GM23338 (cell line): ENCODE measurements around the gene EXOC3L1. TPM values are rescaled to one million over a fixed set of nuclear protein-coding genes. Genes with fewer than 3 reads are reported as not detected.

Experiments used
- ATAC-seq: fragments of 200-7000 bp; cut with Tn5 transposase; 3 replicates; pipeline ENCODE4 v1.9.1; 2020
- DNase-seq: peaks from one replicate; pipeline ENCODE4 v3.0.0-alpha.2; 2015; ENCODE audit warnings: low spot score
- H2AFZ ChIP-seq: fragments of 200-600 bp; sonication (generic); 2 replicates; pipeline ENCODE4 v1.8.0; 2016; ENCODE audit warnings: antibody characterized with exemption, mild to moderate bottlenecking, moderate library complexity
- H3F3A ChIP-seq: fragments of 200-600 bp; sonication (generic); replicated peaks from 2 replicates; pipeline ENCODE4 v1.8.0; 2017; ENCODE audit warnings: antibody characterized with exemption, mixed run types, low read depth
- H3K27ac ChIP-seq: fragments of 200-600 bp; sonication (generic); 2 replicates; pipeline ENCODE4 v1.6.1; 2016; ENCODE audit warnings: low read depth
- H3K27me3 ChIP-seq: fragments of 200-600 bp; sonication (generic); 2 replicates; pipeline ENCODE4 v1.8.0; 2016; ENCODE audit warnings: mild to moderate bottlenecking, mixed run types, moderate library complexity; ENCODE audit not compliant: insufficient read depth
- H3K36me3 ChIP-seq: fragments of 200-600 bp; sonication (generic); 2 replicates; pipeline ENCODE4 v1.8.0; 2016; ENCODE audit warnings: mild to moderate bottlenecking; ENCODE audit not compliant: insufficient read depth
- H3K4me1 ChIP-seq: fragments of 200-600 bp; sonication (generic); 2 replicates; pipeline ENCODE4 v1.8.0; 2016; ENCODE audit warnings: mild to moderate bottlenecking, moderate library complexity; ENCODE audit not compliant: insufficient read depth
- H3K4me2 ChIP-seq: fragments of 200-600 bp; sonication (generic); 2 replicates; pipeline ENCODE4 v1.7.1; 2017; ENCODE audit warnings: mixed run types
- H3K4me3 ChIP-seq: fragments of 200-600 bp; sonication (generic); 2 replicates; pipeline ENCODE4 v1.6.1; 2016; ENCODE audit warnings: mixed run types
- H3K79me2 ChIP-seq: fragments of 200-600 bp; sonication (generic); replicated peaks from 2 replicates; pipeline ENCODE4 v1.8.0; 2017; ENCODE audit warnings: mild to moderate bottlenecking; ENCODE audit not compliant: insufficient read depth
- H3K9me2 ChIP-seq: fragments of 200-600 bp; sonication (generic); 2 replicates; pipeline ENCODE4 v1.8.0; 2017; ENCODE audit not compliant: insufficient read depth
- H4K20me1 ChIP-seq: fragments of 200-600 bp; sonication (generic); replicated peaks from 2 replicates; pipeline ENCODE4 v1.8.0; 2017; ENCODE audit warnings: mild to moderate bottlenecking; ENCODE audit not compliant: insufficient read depth
- H3K27ac Mint-ChIP-seq: 2 replicates; pipeline ENCODE4 v1.8.0; 2020; ENCODE audit warnings: inconsistent platforms, mild to moderate bottlenecking, moderate library complexity, mixed read lengths
- H3K27me3 Mint-ChIP-seq: 3 replicates; pipeline ENCODE4 v1.8.0; 2022; ENCODE audit warnings: low read depth, mild to moderate bottlenecking, moderate library complexity, mixed read lengths, inconsistent platforms; ENCODE audit not compliant: insufficient read depth, poor library complexity
- H3K36me3 Mint-ChIP-seq: 3 replicates; pipeline ENCODE4 v1.8.0; 2021; ENCODE audit warnings: low read depth, mild to moderate bottlenecking, inconsistent platforms, moderate library complexity, mixed read lengths
- H3K4me1 Mint-ChIP-seq: 3 replicates; pipeline ENCODE4 v1.8.0; 2020; ENCODE audit warnings: mild to moderate bottlenecking, inconsistent platforms, mixed read lengths
- H3K4me3 Mint-ChIP-seq: 3 replicates; pipeline ENCODE4 v1.8.0; 2021; ENCODE audit warnings: moderate library complexity, mild to moderate bottlenecking, inconsistent platforms, mixed read lengths
- H3K9me3 Mint-ChIP-seq: 3 replicates; pipeline ENCODE4 v1.8.0; 2020; ENCODE audit warnings: moderate library complexity, mild to moderate bottlenecking, inconsistent platforms, mixed read lengths
- CREB1 ChIP-seq: fragments of 250-450 bp; sonication (Bioruptor Pico); IDR thresholded peaks from 2 replicates; pipeline ENCODE4 v1.5.0; 2020; ENCODE audit warnings: low read depth, mild to moderate bottlenecking, moderate library complexity
- CTCF ChIP-seq, 2 experiments: fragments of 200-600 bp in 1 of 2; sonication (generic) in 1 of 2; conservative IDR thresholded peaks; 2 replicates each; pipeline versions ENCODE4 v1.5.1 to v1.6.1; 2016 to 2017; ENCODE audit warnings: antibody characterized with exemption in 2 of 2, low read depth in 2 of 2, mild to moderate bottlenecking in 2 of 2, moderate library complexity in 1 of 2
- ETS1 ChIP-seq: IDR thresholded peaks from 2 replicates; pipeline ENCODE4 v1.6.1; 2016; ENCODE audit warnings: antibody characterized with exemption
- EZH2 ChIP-seq: fragments of 200-600 bp; sonication (generic); IDR thresholded peaks from one replicate; pipeline ENCODE4 v1.8.0; 2017; ENCODE audit warnings: antibody characterized with exemption, mild to moderate bottlenecking, low read depth; ENCODE audit not compliant: unreplicated experiment
- EZH2phosphoT487 ChIP-seq: fragments of 200-600 bp; sonication (generic); IDR thresholded peaks from one replicate; pipeline ENCODE4 v1.8.1; 2018; ENCODE audit warnings: antibody characterized with exemption; ENCODE audit not compliant: unreplicated experiment
- JUNB ChIP-seq: IDR thresholded peaks from one replicate; pipeline ENCODE4 v1.6.1; 2016; ENCODE audit warnings: antibody characterized with exemption; ENCODE audit not compliant: unreplicated experiment
- NANOG ChIP-seq: IDR thresholded peaks from 2 replicates; pipeline ENCODE4 v1.6.1; 2016; ENCODE audit warnings: antibody characterized with exemption, borderline replicate concordance
- POLR2AphosphoS5 ChIP-seq: IDR thresholded peaks from 2 replicates; pipeline ENCODE4 v1.6.1; 2016; ENCODE audit warnings: antibody characterized with exemption, low read depth
- REST ChIP-seq: IDR thresholded peaks from one replicate; pipeline ENCODE4 v1.6.1; 2018; ENCODE audit warnings: antibody characterized with exemption; ENCODE audit not compliant: unreplicated experiment
- STAT1 ChIP-seq: IDR thresholded peaks from one replicate; pipeline ENCODE4 v1.6.1; 2016; ENCODE audit warnings: antibody characterized with exemption; ENCODE audit not compliant: unreplicated experiment
- ZNF114 ChIP-seq: fragments of 250-450 bp; sonication (Bioruptor Pico); IDR thresholded peaks from 2 replicates; pipeline ENCODE4 v1.5.0; 2020; ENCODE audit warnings: mild to moderate bottlenecking, moderate library complexity
- ZNF331 ChIP-seq: fragments of 250-450 bp; sonication (Bioruptor Pico); IDR thresholded peaks from 2 replicates; pipeline ENCODE4 v1.5.0; 2020; ENCODE audit warnings: low read depth, mild to moderate bottlenecking, moderate library complexity
- ZNF462 ChIP-seq: fragments of 250-450 bp; sonication (Bioruptor Pico); IDR thresholded peaks from 2 replicates; pipeline ENCODE4 v1.5.0; 2020; ENCODE audit warnings: mild to moderate bottlenecking, moderate library complexity
- polyA plus RNA-seq: library from polyadenylated mRNA; unstranded; fragments of >200 nt; fragmentation: Nextera tagmentation; extraction: Ambion mirVana; gene quantifications from 2 replicates; pipeline ENCODE4 v1.2.1, GENCODE V29; 2016
- total RNA-seq: library from RNA; depleted of rRNA; stranded (reverse); fragments of >200 nt; shearing (Covaris generic); gene quantifications from 2 replicates; pipeline ENCODE4 v1.2.3, GENCODE V29; 2014

EXOC3L1 gene
- total and polyA plus RNA-seq, 2 experiments from 2014 or later: 1.1 to 2.3 TPM

DNA sequence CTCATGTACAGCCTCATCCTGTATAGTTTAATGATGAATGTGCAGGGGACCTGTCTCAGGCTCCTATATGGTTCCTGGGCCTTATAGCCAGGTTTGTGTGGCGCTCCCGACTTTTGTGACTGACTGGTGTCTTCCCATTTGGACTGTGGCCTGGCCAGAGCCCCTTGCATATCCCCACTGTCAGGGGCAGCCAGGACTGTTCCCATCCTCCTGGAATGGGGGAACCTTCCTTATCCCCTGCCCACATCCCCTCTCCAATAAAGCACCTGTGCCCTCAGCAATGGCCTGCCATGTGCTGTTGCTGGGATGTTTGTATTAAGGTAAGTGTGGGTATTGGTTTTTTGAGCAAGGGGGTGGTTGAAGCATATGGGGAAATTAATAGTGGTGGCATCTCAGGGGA lies 41.7 kb downstream of the EXOC3L1 start:
- no peak for ATAC-seq
- no peak for DNase-seq
- H3K4me2 ChIP-seq: no peak overlapping the region
- Mint-ChIP-seq H3K4me1 (peaks cover 10% of the 10 kb centered on the region; the same call in 2 of the 3 replicates), H3K4me3 (no peak overlapping the region), H3K27ac (no peak overlapping the region), H3K9me3 (no peaks in the 10 kb centered on the region), H3K36me3 (peaks cover 29% of the 10 kb centered on the region), H3K27me3 (peaks cover 33% of the 10 kb centered on the region)
- H3K36me3 ChIP-seq: no peaks in the 10 kb centered on the region
- no peak for TF ChIP-seq ZNF331 (CRISPR knock-in tag)
- no peak for TF ChIP-seq CTCF (conservative IDR thresholded peaks at IDR 0.05; ENCODE audit: low read depth in 2 of 2)
- no peak for TF ChIP-seq POLR2AphosphoS5
- no peak for TF ChIP-seq STAT1
- TF ChIP-seq CREB1 (CRISPR knock-in tag): no peak
- TF ChIP-seq ETS1: no peak
- no peak for TF ChIP-seq EZH2phosphoT487
- no peak for TF ChIP-seq ZNF114
- TF ChIP-seq NANOG: no peak
- TF ChIP-seq EZH2: no peak
- TF ChIP-seq REST: no peak
- no peak for TF ChIP-seq ZNF462 (CRISPR knock-in tag)
- TF ChIP-seq JUNB: no peak
- peaks cover 6% of the 10 kb centered on the region; the same call in 1 of the 2 replicates for H3K4me1 ChIP-seq
- H3K9me2 ChIP-seq: no peaks in the 10 kb centered on the region
- H3K79me2 ChIP-seq: no peaks in the 10 kb centered on the region
- peaks cover 52% of the 10 kb centered on the region for H3K27me3 ChIP-seq
- H3K4me3 ChIP-seq: no peak overlapping the region
- H2AFZ ChIP-seq: no peak overlapping the region
- no peaks in the 10 kb centered on the region; the same call in 1 of the 2 replicates for H4K20me1 ChIP-seq
- H3K27ac ChIP-seq: no peak overlapping the region
- H3F3A ChIP-seq: 0 out of 2 replicates have a peak, but pooled peaks cover 7% of the 10 kb centered on the region
